GM10266 (cell line): ENCODE results near the gene POLR2H.

Experiments used
- DNase-seq: peaks from one replicate; pipeline ENCODE4 v3.0.0; 2012; ENCODE audit errors: extremely low spot score
- TF ChIP-seq, protein P1 (sequence below): IDR thresholded peaks from 2 replicates; pipeline ENCODE4 v1.5.1; 2012; ENCODE audit warnings: mild to moderate bottlenecking, low read depth; ENCODE audit not compliant: control insufficient read depth, insufficient read depth; ENCODE audit errors: missing control alignments

Gene POLR2H

DNA sequence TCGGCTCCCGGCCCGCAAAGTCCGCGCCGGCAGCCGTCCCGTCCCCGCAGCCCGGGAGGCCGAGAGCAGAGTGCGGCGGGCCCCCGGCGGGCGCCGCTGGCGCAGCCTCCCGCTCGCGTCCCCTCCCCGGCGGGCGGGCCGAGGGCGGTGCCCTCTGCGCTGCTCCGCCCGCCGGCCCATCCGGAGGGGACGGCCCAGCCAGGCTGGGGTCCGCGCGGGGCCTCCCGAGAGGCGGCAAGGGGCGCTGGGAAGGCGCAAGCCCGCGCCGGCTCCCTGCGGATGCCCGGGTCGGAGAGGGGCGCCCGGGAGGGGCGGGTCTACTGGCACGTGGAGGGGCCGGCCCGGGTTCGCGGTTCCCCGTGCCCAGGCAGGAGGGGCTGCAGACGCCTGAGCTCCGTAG lies at the start of gene POLR2H, which contains the start of gene CLCN2:
Gene POLR2H, plus strand, starts transcription at position 179 of the 400 bp plus-strand sequence. CDS start 1,783 bp downstream, outside the sequence.
Gene CLCN2, minus strand, starts transcription at position 74 of the 400 bp plus-strand sequence. CDS start 126 bp downstream, outside the sequence.
- DNase-seq, result peak; percentile 89
- TF ChIP-seq, protein P1, sequence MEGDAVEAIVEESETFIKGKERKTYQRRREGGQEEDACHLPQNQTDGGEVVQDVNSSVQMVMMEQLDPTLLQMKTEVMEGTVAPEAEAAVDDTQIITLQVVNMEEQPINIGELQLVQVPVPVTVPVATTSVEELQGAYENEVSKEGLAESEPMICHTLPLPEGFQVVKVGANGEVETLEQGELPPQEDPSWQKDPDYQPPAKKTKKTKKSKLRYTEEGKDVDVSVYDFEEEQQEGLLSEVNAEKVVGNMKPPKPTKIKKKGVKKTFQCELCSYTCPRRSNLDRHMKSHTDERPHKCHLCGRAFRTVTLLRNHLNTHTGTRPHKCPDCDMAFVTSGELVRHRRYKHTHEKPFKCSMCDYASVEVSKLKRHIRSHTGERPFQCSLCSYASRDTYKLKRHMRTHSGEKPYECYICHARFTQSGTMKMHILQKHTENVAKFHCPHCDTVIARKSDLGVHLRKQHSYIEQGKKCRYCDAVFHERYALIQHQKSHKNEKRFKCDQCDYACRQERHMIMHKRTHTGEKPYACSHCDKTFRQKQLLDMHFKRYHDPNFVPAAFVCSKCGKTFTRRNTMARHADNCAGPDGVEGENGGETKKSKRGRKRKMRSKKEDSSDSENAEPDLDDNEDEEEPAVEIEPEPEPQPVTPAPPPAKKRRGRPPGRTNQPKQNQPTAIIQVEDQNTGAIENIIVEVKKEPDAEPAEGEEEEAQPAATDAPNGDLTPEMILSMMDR, result no peak

DNA sequence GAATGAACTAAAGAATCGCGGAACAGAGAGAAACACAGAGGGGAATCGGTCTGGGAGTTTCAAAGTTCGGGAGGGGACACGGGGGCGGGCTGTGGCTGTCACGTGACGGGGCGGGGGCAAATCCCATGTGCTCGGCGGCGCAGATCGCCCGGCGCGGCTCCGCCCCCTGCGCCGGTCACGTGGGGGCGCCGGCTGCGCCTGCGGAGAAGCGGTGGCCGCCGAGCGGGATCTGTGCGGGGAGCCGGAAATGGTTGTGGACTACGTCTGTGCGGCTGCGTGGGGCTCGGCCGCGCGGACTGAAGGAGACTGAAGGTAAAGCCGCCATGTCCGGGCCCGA lies 47.2 kb upstream of the POLR2H start, which contains the start of gene EIF4G1:
Gene EIF4G1, plus strand, starts transcription at position 244 of the 337 bp plus-strand sequence. CDS start 1,191 bp downstream, outside the sequence.
- peak; percentile 100 for DNase-seq
- TF ChIP-seq, protein P1, result no peak

DNA sequence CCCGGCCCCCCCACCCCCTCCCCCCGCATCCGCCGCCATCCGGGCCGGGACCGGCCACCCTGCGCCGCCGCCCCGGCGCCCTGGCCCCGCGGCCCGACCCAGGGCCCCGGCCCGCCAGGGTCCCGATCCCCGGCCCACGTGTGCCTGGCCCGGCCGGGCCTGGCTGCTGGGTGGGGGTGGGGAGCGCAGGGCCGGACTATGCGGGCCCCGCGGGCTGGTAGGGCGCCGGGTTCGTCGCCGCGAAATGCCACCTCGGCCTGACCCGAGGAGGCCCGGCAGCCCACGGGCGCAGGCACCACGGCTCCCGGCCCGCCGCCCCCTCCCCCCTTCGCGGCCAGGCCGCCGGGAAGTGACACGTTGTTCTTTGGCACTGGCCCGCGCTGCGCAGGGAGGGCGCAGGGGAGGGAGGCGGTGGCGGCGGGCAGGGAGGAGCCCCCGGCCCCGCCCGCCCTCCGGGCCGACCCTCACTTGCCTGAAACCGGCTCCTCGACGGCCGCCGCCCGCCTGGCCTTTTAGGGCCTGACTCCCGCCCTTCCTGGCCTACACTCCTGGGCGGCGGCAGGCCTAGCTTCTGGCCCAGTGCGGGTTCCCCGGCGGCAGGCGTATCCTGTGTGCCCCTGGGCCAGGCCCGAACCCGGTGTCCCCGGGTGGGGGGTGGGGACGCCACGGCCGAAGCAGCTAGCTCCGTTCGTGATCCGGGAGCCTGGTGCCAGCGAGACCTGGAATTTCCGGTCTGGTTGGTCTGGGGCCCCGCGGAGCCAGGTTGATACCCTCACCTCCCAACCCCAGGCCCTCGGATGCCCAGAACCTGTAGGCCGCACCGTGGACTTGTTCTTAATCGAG lies 46.6 kb upstream of the POLR2H start:
- TF ChIP-seq, protein P1, result no peak
- DNase-seq, result peak; percentile 80

DNA sequence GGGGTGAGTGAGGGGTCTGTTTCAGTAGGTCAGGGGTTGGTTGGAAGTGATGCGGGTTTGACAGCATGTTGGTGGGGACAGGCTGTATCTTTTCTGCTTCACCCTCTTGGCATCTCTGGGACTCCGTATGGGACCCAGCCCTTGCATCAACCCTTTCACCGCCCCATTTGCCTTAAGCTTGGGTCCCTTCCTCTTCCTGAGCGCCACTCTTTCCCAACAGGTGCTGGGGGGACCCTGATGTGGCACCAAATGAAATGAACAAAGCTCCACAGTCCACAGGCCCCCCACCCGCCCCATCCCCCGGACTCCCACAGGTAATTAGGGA lies 46.0 kb upstream of the POLR2H start:
- no peak for DNase-seq
- TF ChIP-seq, protein P1, result no peak

DNA sequence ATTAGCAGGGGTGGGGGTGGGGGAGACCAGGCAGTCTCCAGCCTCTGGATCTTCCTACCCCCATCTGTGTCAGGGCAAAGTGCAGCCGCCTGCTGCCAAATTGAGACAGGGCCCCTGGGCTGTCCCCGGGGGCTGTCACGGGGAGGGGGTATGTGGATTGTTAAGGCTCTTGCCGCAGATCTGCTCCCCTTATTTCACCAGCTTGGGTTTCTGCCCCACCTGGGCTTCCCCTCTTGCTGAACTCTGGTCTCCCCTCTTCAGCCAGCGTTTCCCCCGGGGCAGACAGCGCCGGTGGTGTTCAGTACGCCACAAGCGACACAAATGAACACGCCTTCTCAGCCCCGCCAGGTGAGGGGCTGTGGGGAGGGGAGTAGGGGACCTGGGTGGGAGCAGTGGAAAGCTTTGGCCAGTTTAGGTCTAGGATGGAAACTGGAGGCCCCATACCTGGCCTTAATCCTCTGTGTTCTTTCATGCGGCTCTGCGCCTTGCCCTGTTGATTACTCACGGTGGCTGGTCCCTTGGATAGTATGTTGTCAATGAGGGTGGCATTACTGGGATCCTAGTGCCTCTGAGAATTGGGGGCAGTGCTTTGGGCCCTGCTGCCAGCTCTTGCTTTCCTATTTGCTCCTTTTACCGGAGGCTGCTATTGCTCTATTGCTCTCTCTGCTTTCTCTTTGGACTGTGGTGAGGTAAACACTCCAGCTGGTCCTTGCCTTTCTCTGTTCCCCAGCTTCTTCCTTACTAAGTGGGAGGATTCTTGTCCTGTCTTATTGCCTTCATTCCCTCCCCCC lies 45.4 kb upstream of the POLR2H start:
- TF ChIP-seq, protein P1, result no peak
- no peak for DNase-seq

DNA sequence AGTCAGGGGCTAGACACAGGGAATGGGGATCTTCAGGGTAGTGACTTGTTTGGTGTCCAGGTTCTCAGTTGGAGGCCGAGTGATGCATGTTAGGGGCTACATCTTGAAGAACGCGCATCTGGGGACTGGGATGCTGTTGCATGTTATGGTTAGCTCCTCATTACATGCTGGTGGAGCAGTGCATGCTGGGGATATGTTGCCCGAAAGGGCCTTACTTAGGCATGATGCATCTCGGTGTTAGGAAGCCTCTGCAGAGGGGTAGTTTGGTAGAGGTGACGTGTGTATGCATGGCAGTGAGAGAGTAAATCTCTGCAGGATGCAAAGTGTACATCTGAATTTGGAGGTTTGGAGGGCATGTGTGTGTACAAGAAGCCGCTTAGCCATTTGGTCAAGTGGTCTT lies 44.7 kb upstream of the POLR2H start:
- TF ChIP-seq, protein P1, result no peak

More for the DNA sequence above, 44.7 kb upstream of the POLR2H start:
- no peak for DNase-seq
